ENCODE data around the gene AGO1.

The AGO1 gene

DNA sequence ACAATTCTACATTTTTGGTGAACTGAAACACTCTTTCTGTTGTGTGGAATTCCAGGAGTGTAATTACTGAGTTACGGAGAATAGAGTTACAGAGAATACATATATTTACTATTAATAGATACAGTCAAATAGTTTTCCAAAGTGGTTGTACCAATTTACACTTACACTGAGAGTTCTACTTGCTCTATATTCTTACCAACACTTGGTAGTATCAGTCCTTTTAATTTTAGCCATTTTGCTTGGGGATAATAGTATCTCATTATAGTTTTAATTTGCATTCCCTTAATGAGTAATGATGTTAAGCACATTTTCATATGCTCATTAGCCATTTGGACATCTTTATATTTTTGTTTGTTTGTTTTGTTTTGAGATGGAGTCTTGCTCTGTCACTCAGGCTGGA is 46.3 kb upstream of the AGO1 start:
- DNase-seq, result no peak
- H2AFZ ChIP-seq (ENCODE audit: insufficient read depth, low read length, poor library complexity), result no peak overlapping the region
- H3K18ac ChIP-seq (ENCODE audit: low read length), result no peak overlapping the region
- WGBS (ENCODE audit: extremely low coverage, insufficient coverage, insufficient read length), result no CpG with 5 or more reads among the region's 1 CpG
- no peak overlapping the region for H2BK120ac ChIP-seq (ENCODE audit: insufficient read depth, low read length, poor library complexity)
- H3K4me1 ChIP-seq (ENCODE audit: control insufficient read depth in 1 of 2, insufficient read depth in 2 of 2, low read length in 2 of 2), result peaks cover 0 to 5% of the 10 kb centered on the region in 2 experiments
- H3K27me3 ChIP-seq (ENCODE audit: insufficient read depth, low read length), result no peaks in the 10 kb centered on the region
- no peak overlapping the region for H3K14ac ChIP-seq (ENCODE audit: low read length)
- H3K36me3 ChIP-seq (ENCODE audit: control insufficient read depth in 1 of 2, insufficient read depth in 2 of 2, low read length in 2 of 2), result peaks cover 17 to 22% of the 10 kb centered on the region in 2 experiments
- H3K79me1 ChIP-seq (ENCODE audit: low read length), result no peaks in the 10 kb centered on the region
- H4K12ac ChIP-seq (ENCODE audit: low read depth, low read length), result no peak overlapping the region
- no peak overlapping the region for H3K4me3 ChIP-seq (ENCODE audit: low read depth, low read length)
- H4K8ac ChIP-seq (ENCODE audit: low read depth, low read length), result no peak overlapping the region
- no peak overlapping the region for H4K91ac ChIP-seq (ENCODE audit: low read depth, low read length)
- H3K79me2 ChIP-seq (ENCODE audit: control insufficient read depth, insufficient read depth, low read length, poor library complexity), result no peaks in the 10 kb centered on the region
- no peak overlapping the region for H3K4me2 ChIP-seq (ENCODE audit: low read length)
- no peak overlapping the region for H2BK12ac ChIP-seq (ENCODE audit: low read length)
- no peak overlapping the region for H3K9ac ChIP-seq (ENCODE audit: low read length)
- H2BK5ac ChIP-seq (ENCODE audit: low read depth, low read length, poor library complexity), result no peak overlapping the region
- H3K27ac ChIP-seq (ENCODE audit: low read depth, low read length), result no peak overlapping the region
- no peak overlapping the region for H2AK5ac ChIP-seq (ENCODE audit: low read length)
- no peak overlapping the region for H3K4ac ChIP-seq (ENCODE audit: low read depth, low read length)
- no peaks in the 10 kb centered on the region for H3K9me3 ChIP-seq (ENCODE audit: insufficient read depth, low read depth, low read length)
- no peak overlapping the region for H3K23ac ChIP-seq (ENCODE audit: low read length)

- H2AFZ ChIP-seq (ENCODE audit: insufficient read depth, low read length, poor library complexity), result no peak overlapping the region
- no peak overlapping the region for H3K4ac ChIP-seq (ENCODE audit: low read depth, low read length)
- H4K91ac ChIP-seq (ENCODE audit: low read depth, low read length), result no peak overlapping the region
- no peak overlapping the region for H2BK5ac ChIP-seq (ENCODE audit: low read depth, low read length, poor library complexity)
- no peak overlapping the region for H3K4me2 ChIP-seq (ENCODE audit: low read length)
- DNase-seq, result no peak
- peaks cover 25 to 29% of the 10 kb centered on the region in 2 experiments for H3K36me3 ChIP-seq (ENCODE audit: control insufficient read depth in 1 of 2, insufficient read depth in 2 of 2, low read length in 2 of 2)
- no peaks in the 10 kb centered on the region for H3K9me3 ChIP-seq (ENCODE audit: insufficient read depth, low read depth, low read length)
- H3K9ac ChIP-seq (ENCODE audit: low read length), result no peak overlapping the region
- H3K4me1 ChIP-seq (ENCODE audit: control insufficient read depth in 1 of 2, insufficient read depth in 2 of 2, low read length in 2 of 2), result peaks cover 0 to 5% of the 10 kb centered on the region in 2 experiments
- H2BK120ac ChIP-seq (ENCODE audit: insufficient read depth, low read length, poor library complexity), result no peak overlapping the region
- no peak overlapping the region for H3K4me3 ChIP-seq (ENCODE audit: low read depth, low read length)
- no peak overlapping the region for H3K27ac ChIP-seq (ENCODE audit: low read depth, low read length)
- H3K79me1 ChIP-seq (ENCODE audit: low read length), result no peaks in the 10 kb centered on the region
- H2AK5ac ChIP-seq (ENCODE audit: low read length), result no peak overlapping the region
- H4K8ac ChIP-seq (ENCODE audit: low read depth, low read length), result no peak overlapping the region
- no CpG with 5 or more reads among the region's 8 CpGs for WGBS (ENCODE audit: extremely low coverage, insufficient coverage, insufficient read length)
- H2BK12ac ChIP-seq (ENCODE audit: low read length), result no peak overlapping the region
- no peaks in the 10 kb centered on the region for H3K79me2 ChIP-seq (ENCODE audit: control insufficient read depth, insufficient read depth, low read length, poor library complexity)
- no peak overlapping the region for H3K23ac ChIP-seq (ENCODE audit: low read length)
- H3K18ac ChIP-seq (ENCODE audit: low read length), result no peak overlapping the region
- no peak overlapping the region for H4K12ac ChIP-seq (ENCODE audit: low read depth, low read length)
- H3K27me3 ChIP-seq (ENCODE audit: insufficient read depth, low read length), result no peaks in the 10 kb centered on the region
- no peak overlapping the region for H3K14ac ChIP-seq (ENCODE audit: low read length)
These were observed 44.2 kb upstream of the AGO1 start for GRCh38 chr1:35838693-35839245.

- 100% methylated on average over 1 of the region's 1 CpG for WGBS (ENCODE audit: extremely low coverage, insufficient coverage, insufficient read length)
- H3K36me3 ChIP-seq (ENCODE audit: control insufficient read depth in 1 of 2, insufficient read depth in 2 of 2, low read length in 2 of 2), result peaks cover 20 to 27% of the 10 kb centered on the region in 2 experiments
- no peaks in the 10 kb centered on the region for H3K4me1 ChIP-seq (ENCODE audit: control insufficient read depth in 1 of 2, insufficient read depth in 2 of 2, low read length in 2 of 2)
- no peak overlapping the region for H4K8ac ChIP-seq (ENCODE audit: low read depth, low read length)
- no peak overlapping the region for H4K12ac ChIP-seq (ENCODE audit: low read depth, low read length)
- no peak overlapping the region for H2BK120ac ChIP-seq (ENCODE audit: insufficient read depth, low read length, poor library complexity)
- H3K9me3 ChIP-seq (ENCODE audit: insufficient read depth, low read depth, low read length), result no peaks in the 10 kb centered on the region
- no peak overlapping the region for H3K14ac ChIP-seq (ENCODE audit: low read length)
- no peak overlapping the region for H2AFZ ChIP-seq (ENCODE audit: insufficient read depth, low read length, poor library complexity)
- no peak for DNase-seq
- no peaks in the 10 kb centered on the region for H3K79me1 ChIP-seq (ENCODE audit: low read length)
- H3K9ac ChIP-seq (ENCODE audit: low read length), result no peak overlapping the region
- no peaks in the 10 kb centered on the region for H3K27me3 ChIP-seq (ENCODE audit: insufficient read depth, low read length)
- H2BK12ac ChIP-seq (ENCODE audit: low read length), result no peak overlapping the region
- H3K79me2 ChIP-seq (ENCODE audit: control insufficient read depth, insufficient read depth, low read length, poor library complexity), result no peaks in the 10 kb centered on the region
- no peak overlapping the region for H3K4me3 ChIP-seq (ENCODE audit: low read depth, low read length)
- H3K4me2 ChIP-seq (ENCODE audit: low read length), result no peak overlapping the region
- no peak overlapping the region for H3K18ac ChIP-seq (ENCODE audit: low read length)
- no peak overlapping the region for H4K91ac ChIP-seq (ENCODE audit: low read depth, low read length)
- no peak overlapping the region for H3K27ac ChIP-seq (ENCODE audit: low read depth, low read length)
- no peak overlapping the region for H2BK5ac ChIP-seq (ENCODE audit: low read depth, low read length, poor library complexity)
- no peak overlapping the region for H3K23ac ChIP-seq (ENCODE audit: low read length)
- no peak overlapping the region for H3K4ac ChIP-seq (ENCODE audit: low read depth, low read length)
- no peak overlapping the region for H2AK5ac ChIP-seq (ENCODE audit: low read length)
These were observed 38.2 kb upstream of the AGO1 start for GRCh38 chr1:35844826-35845225.

- Histone ChIP-seq H3K4me2 (ENCODE audit: low read length) (no peak overlapping the region), H3K79me1 (ENCODE audit: low read length) (no peaks in the 10 kb centered on the region), H2AK5ac (ENCODE audit: low read length) (no peak overlapping the region), H3K18ac (ENCODE audit: low read length) (no peak overlapping the region), H3K27me3 (ENCODE audit: insufficient read depth, low read length) (no peaks in the 10 kb centered on the region), H2BK120ac (ENCODE audit: insufficient read depth, low read length, poor library complexity) (no peak overlapping the region), H3K79me2 (ENCODE audit: control insufficient read depth, insufficient read depth, low read length, poor library complexity) (no peaks in the 10 kb centered on the region), H3K27ac (ENCODE audit: low read depth, low read length) (no peak overlapping the region), H3K4me1 (ENCODE audit: control insufficient read depth in 1 of 2, insufficient read depth in 2 of 2, low read length in 2 of 2) (no peaks in the 10 kb centered on the region), H3K4me3 (ENCODE audit: low read depth, low read length) (no peak overlapping the region), H3K23ac (ENCODE audit: low read length) (no peak overlapping the region), H3K14ac (ENCODE audit: low read length) (no peak overlapping the region), H3K9ac (ENCODE audit: low read length) (no peak overlapping the region), H2BK12ac (ENCODE audit: low read length) (no peak overlapping the region), H2BK5ac (ENCODE audit: low read depth, low read length, poor library complexity) (no peak overlapping the region), H3K4ac (ENCODE audit: low read depth, low read length) (no peak overlapping the region), H4K12ac (ENCODE audit: low read depth, low read length) (no peak overlapping the region), H4K8ac (ENCODE audit: low read depth, low read length) (no peak overlapping the region), H3K36me3 (ENCODE audit: control insufficient read depth in 1 of 2, insufficient read depth in 2 of 2, low read length in 2 of 2) (peaks cover 16 to 28% of the 10 kb centered on the region in 2 experiments), H3K9me3 (ENCODE audit: insufficient read depth, low read depth, low read length) (no peaks in the 10 kb centered on the region), H4K91ac (ENCODE audit: low read depth, low read length) (no peak overlapping the region), H2AFZ (ENCODE audit: insufficient read depth, low read length, poor library complexity) (no peak overlapping the region)
- no peak for DNase-seq
- no CpG with 5 or more reads among the region's 1 CpG for WGBS (ENCODE audit: extremely low coverage, insufficient coverage, insufficient read length)
These were observed 37.2 kb upstream of the AGO1 start for GRCh38 chr1:35845766-35846165.

All from trophoblast cell (in vitro differentiated cells and primary cell).